ENCODE results near the gene HRH3. TPM values are rescaled to one million over a fixed set of nuclear protein-coding genes. Genes with fewer than 3 reads are reported as not detected.

The HRH3 gene
- total and polyA plus RNA-seq, 5 donors from 2014 or later, result not detected

DNA sequence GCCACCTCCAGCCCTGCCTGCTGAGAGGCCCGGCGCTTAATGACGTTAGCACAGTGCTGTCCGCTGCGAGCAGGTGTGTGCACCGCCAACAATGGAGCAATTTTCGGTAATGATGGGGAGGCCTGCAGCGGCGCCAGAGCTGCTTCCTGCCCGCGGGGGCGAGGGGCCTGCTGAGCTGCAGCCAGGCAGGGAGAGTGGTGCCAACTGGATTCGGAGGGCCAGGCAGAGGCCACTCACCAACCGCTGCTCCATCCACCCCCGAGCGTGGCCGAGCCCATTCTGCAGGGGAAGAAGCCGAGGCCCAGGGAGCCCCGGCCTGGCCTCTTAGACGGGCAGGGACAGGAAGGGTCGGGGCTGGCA, 9.6 kb downstream of the HRH3 start:
- H3K36me3 Mint-ChIP-seq, result no peaks in the 10 kb centered on the region
- H3K27ac Mint-ChIP-seq, result no peak overlapping the region
- H3K27me3 ChIP-seq (ENCODE audit: control insufficient read depth, insufficient read depth, low read length), result no peaks in the 10 kb centered on the region
- H3K4me3 ChIP-seq (ENCODE audit: low read depth, low read length), result no peak overlapping the region
- H3K27ac ChIP-seq (ENCODE audit: insufficient read depth, low read length, poor library complexity, severe bottlenecking), result no peak overlapping the region
- no peaks in the 10 kb centered on the region for H3K9me3 ChIP-seq (ENCODE audit: control insufficient read depth in 2 of 2, low read length in 2 of 2)
- H3K4me1 Mint-ChIP-seq, result peaks cover 0 to 2% (median 0%) of the 10 kb centered on the region in 4 donors
- no peaks in the 10 kb centered on the region for H3K4me1 ChIP-seq (ENCODE audit: control insufficient read depth, insufficient read depth, low read length, poor library complexity, severe bottlenecking)
- peaks cover 17% of the 10 kb centered on the region for H3K27me3 Mint-ChIP-seq
- DNase-seq (no peak), ATAC-seq (ENCODE audit: low read depth in 2 of 2) (no peak)
- no peaks in the 10 kb centered on the region for H3K9me3 Mint-ChIP-seq
- no peaks in the 10 kb centered on the region for H3K36me3 ChIP-seq (ENCODE audit: control insufficient read depth, insufficient read depth, low read length)
- no peak overlapping the region for H3K4me3 Mint-ChIP-seq

DNA sequence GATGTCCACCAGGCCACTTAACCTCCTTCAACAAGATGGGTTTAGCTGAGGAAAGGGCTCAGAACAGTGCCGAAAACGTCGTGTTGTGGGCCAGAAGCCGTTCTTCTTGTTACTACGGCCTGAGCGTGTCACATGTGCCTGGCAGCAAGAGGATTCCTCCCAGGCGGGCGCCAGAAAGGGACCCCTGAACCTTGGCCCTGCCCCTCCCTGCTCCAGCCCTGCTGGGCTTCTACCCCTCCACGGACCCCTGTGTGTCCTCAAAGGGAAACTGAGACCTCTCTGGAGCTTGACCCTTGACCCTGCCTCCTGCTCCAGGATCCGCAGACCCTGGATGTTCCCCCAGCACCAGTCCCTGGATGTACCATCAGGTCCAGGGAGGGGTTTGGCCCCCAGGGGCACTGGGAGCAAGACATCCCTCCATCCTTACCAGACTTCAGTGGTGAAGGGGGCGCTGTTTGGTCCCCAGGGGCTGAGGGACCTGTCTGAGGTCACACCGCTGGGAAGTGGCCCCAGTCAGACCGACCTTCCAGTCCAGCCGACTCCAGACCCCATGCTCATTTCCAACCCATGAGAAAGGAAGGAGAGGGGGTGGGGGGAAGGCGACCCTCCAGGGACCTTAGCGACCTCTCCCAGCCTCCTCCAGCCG, 10.1 kb downstream of the HRH3 start:
- H3K9me3 Mint-ChIP-seq, result no peaks in the 10 kb centered on the region
- no peak overlapping the region for H3K4me3 Mint-ChIP-seq
- Histone ChIP-seq H3K9me3 (ENCODE audit: control insufficient read depth in 2 of 2, low read length in 2 of 2) (no peaks in the 10 kb centered on the region), H3K4me1 (ENCODE audit: control insufficient read depth, insufficient read depth, low read length, poor library complexity, severe bottlenecking) (no peaks in the 10 kb centered on the region), H3K27me3 (ENCODE audit: control insufficient read depth, insufficient read depth, low read length) (no peaks in the 10 kb centered on the region), H3K27ac (ENCODE audit: insufficient read depth, low read length, poor library complexity, severe bottlenecking) (no peak overlapping the region), H3K4me3 (ENCODE audit: low read depth, low read length) (no peak overlapping the region), H3K36me3 (ENCODE audit: control insufficient read depth, insufficient read depth, low read length) (no peaks in the 10 kb centered on the region)
- H3K27me3 Mint-ChIP-seq, result peaks cover 12% of the 10 kb centered on the region
- no peak overlapping the region for H3K27ac Mint-ChIP-seq
- no peaks in the 10 kb centered on the region for H3K4me1 Mint-ChIP-seq
- H3K36me3 Mint-ChIP-seq, result no peaks in the 10 kb centered on the region
- no peak for DNase-seq
- no peak for ATAC-seq (ENCODE audit: low read depth in 2 of 2)

DNA sequence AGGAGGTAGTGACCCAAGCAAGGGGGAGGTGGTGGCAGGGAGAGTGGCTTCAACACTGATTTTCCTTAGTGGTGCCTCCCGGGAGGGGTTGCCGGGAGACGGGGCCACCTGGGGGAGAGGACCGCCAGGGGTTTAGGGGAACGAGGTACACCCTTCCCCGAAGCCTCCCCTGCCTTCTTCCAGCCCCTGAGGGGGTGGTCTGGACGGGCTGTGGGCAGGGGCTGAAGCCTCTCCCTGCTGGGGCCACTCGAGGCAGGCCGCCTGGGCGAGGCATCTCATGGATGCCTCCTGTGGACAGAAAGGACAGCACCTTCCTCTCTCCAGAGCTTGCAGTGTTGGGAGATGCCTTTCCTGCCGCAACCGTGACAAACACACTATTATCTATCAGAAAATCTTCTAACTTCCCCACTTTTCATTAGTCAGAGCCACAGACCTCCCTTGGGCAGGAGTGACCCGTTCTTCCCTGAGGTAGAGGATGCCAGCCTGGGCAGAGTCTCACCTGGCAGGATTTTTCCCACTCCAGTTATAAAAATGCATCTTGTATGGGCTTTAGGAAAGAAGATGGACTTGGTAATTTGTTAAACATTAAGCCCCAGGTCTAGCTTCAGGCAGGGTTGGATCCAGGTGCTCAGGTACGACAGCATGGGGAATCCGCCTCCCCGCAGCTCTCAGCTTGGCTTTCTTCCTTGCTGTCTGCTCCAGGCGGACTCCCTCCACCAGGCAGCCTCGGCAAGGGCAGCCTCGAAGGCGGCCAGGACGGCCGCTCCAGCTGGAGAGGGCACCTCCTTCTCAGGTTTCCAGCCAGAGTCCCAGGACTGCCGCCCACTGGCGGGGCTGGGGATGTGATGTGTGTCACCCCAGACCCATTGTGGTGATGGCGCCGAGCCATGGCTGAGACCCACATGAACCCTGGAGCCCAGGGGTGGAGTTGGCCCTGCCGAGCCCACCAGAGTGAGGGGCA, 11.0 kb downstream of the HRH3 start:
- Histone ChIP-seq H3K4me1 (ENCODE audit: control insufficient read depth, insufficient read depth, low read length, poor library complexity, severe bottlenecking) (no peaks in the 10 kb centered on the region), H3K4me3 (ENCODE audit: low read depth, low read length) (no peak overlapping the region), H3K27ac (ENCODE audit: insufficient read depth, low read length, poor library complexity, severe bottlenecking) (no peak overlapping the region), H3K9me3 (ENCODE audit: control insufficient read depth in 2 of 2, low read length in 2 of 2) (no peaks in the 10 kb centered on the region), H3K27me3 (ENCODE audit: control insufficient read depth, insufficient read depth, low read length) (no peaks in the 10 kb centered on the region), H3K36me3 (ENCODE audit: control insufficient read depth, insufficient read depth, low read length) (no peaks in the 10 kb centered on the region)
- no peak overlapping the region for H3K27ac Mint-ChIP-seq
- H3K4me1 Mint-ChIP-seq, result no peaks in the 10 kb centered on the region
- peaks cover 4% of the 10 kb centered on the region for H3K27me3 Mint-ChIP-seq
- H3K4me3 Mint-ChIP-seq, result no peak overlapping the region
- ATAC-seq (ENCODE audit: low read depth in 2 of 2), result no peak
- H3K36me3 Mint-ChIP-seq, result no peaks in the 10 kb centered on the region
- H3K9me3 Mint-ChIP-seq, result no peaks in the 10 kb centered on the region
- no peak for DNase-seq

DNA sequence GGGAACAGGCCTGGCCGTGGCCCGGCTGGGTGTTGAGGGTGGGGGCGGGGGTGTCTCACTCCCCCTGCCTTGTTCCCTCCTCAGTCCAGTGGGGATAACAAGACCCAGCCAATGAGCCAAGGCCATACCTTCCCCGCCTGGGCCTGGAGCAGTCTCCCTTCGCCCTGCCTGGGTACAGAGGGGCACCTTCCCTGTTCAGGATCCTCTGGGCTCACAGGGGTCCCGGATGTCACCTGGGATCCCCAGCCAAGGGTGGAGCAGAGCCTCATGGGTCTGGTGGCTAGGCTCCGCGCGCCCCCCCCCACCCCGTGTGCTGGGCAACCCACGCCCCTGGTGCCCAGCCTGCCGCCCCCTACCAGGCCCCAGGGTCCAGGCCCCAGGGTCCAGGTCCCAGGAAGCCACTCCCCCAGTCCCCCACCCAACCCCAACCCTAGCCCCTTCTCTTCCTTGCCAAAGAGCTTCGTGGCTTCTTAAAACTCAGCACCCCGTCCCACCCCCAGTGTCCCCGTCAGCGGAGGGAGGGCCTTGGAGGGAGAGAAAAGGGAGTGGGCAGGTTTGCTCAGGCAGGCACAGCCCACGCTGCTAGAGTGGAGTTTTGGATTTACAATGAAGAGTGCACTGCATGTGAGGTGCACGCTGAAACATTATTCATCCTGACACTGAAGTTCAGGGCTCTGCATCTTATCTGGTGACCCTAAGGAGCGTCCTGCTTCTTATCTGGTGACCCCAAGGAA, 11.8 kb downstream of the HRH3 start:
- H3K4me1 Mint-ChIP-seq, result peaks cover 0 to 2% (median 0%) of the 10 kb centered on the region in 4 donors
- no peak overlapping the region for H3K27ac Mint-ChIP-seq
- Histone ChIP-seq H3K27ac (ENCODE audit: insufficient read depth, low read length, poor library complexity, severe bottlenecking) (no peak overlapping the region), H3K4me1 (ENCODE audit: control insufficient read depth, insufficient read depth, low read length, poor library complexity, severe bottlenecking) (no peaks in the 10 kb centered on the region), H3K27me3 (ENCODE audit: control insufficient read depth, insufficient read depth, low read length) (no peaks in the 10 kb centered on the region), H3K4me3 (ENCODE audit: low read depth, low read length) (no peak overlapping the region), H3K36me3 (ENCODE audit: control insufficient read depth, insufficient read depth, low read length) (peaks cover 3% of the 10 kb centered on the region), H3K9me3 (ENCODE audit: control insufficient read depth in 2 of 2, low read length in 2 of 2) (no peaks in the 10 kb centered on the region)
- no peak overlapping the region for H3K4me3 Mint-ChIP-seq
- peaks cover 4% of the 10 kb centered on the region for H3K27me3 Mint-ChIP-seq
- ATAC-seq (ENCODE audit: low read depth in 2 of 2), result no peak
- DNase-seq, result no peak
- no peaks in the 10 kb centered on the region for H3K9me3 Mint-ChIP-seq
- peaks cover 5% of the 10 kb centered on the region for H3K36me3 Mint-ChIP-seq

DNA sequence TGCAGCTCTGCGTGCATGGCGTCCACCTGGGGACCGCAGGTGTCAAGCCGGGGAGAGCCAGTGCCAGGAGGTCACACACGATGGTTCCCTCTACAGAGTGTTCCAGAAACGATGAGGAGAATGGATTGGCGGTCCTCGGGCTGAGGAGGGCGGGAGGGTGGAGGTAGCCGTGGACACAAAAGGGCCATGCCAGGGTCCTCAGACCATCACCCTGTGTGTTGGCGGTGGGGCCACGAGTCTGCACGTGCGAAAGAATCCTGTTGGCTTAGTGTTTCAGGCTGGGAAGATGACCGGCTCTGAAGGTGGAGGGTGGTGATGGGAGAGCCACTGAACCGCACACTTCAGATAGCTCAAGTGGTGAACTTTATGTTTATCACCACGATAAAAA, 13.7 kb downstream of the HRH3 start:
- Mint-ChIP-seq H3K27me3 (no peaks in the 10 kb centered on the region), H3K4me3 (no peak overlapping the region), H3K36me3 (peaks cover 8% of the 10 kb centered on the region), H3K9me3 (no peaks in the 10 kb centered on the region), H3K4me1 (peaks cover 0 to 4% (median 0%) of the 10 kb centered on the region in 4 donors), H3K27ac (no peak overlapping the region)
- Histone ChIP-seq H3K27me3 (ENCODE audit: control insufficient read depth, insufficient read depth, low read length) (no peaks in the 10 kb centered on the region), H3K9me3 (ENCODE audit: control insufficient read depth in 2 of 2, low read length in 2 of 2) (no peaks in the 10 kb centered on the region), H3K36me3 (ENCODE audit: control insufficient read depth, insufficient read depth, low read length) (peaks cover 11% of the 10 kb centered on the region), H3K4me3 (ENCODE audit: low read depth, low read length) (no peak overlapping the region), H3K4me1 (ENCODE audit: control insufficient read depth, insufficient read depth, low read length, poor library complexity, severe bottlenecking) (no peaks in the 10 kb centered on the region), H3K27ac (ENCODE audit: insufficient read depth, low read length, poor library complexity, severe bottlenecking) (no peak overlapping the region)
- DNase-seq (no peak), ATAC-seq (ENCODE audit: low read depth in 2 of 2) (no peak)

DNA sequence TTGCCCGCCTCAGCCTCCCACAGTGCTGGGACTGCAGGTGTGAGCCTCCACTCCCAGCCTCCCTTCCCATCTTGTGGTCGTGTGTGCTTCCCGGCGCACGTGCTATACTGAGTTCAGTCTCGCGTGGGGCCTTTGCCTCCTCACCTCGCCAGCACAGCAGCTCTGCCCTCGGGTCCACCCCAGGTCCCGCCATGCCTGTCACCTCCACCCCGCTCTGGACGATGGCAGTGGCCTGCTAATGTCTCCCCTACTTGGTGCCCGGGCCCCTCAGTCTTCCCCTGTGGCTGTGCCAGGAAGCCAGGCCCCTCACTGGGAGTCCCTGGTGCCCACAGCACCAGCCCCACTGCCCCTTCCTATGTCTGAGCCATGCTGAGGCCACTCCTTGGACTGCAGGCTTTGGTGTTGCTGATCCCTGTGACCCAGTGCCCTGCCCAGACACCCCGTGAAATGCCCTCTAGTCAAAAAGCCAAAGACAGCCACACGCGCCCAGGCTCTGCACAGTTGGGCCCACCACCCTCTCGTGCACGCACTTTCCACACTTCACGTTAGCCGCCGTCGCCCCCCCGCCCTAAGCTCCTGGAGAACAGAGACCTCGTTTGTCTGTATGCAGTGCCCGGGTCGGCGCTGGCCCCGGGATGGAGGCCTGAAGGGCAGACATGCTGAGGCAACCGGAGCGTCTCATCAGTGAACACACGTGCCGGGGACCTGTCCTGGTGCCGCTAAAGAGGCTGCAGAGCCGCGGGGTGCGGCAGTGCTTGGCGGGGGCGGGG, 14.3 kb downstream of the HRH3 start:
- Histone ChIP-seq H3K27me3 (ENCODE audit: control insufficient read depth, insufficient read depth, low read length) (no peaks in the 10 kb centered on the region), H3K27ac (ENCODE audit: insufficient read depth, low read length, poor library complexity, severe bottlenecking) (no peak overlapping the region), H3K36me3 (ENCODE audit: control insufficient read depth, insufficient read depth, low read length) (peaks cover 16% of the 10 kb centered on the region), H3K4me1 (ENCODE audit: control insufficient read depth, insufficient read depth, low read length, poor library complexity, severe bottlenecking) (no peaks in the 10 kb centered on the region), H3K4me3 (ENCODE audit: low read depth, low read length) (no peak overlapping the region), H3K9me3 (ENCODE audit: control insufficient read depth in 2 of 2, low read length in 2 of 2) (no peaks in the 10 kb centered on the region)
- no peak for ATAC-seq (ENCODE audit: low read depth in 2 of 2)
- Mint-ChIP-seq H3K36me3 (peaks cover 8% of the 10 kb centered on the region), H3K9me3 (no peaks in the 10 kb centered on the region), H3K4me3 (no peak overlapping the region), H3K27ac (no peak overlapping the region), H3K4me1 (peaks cover 0 to 4% (median 0%) of the 10 kb centered on the region in 4 donors), H3K27me3 (no peaks in the 10 kb centered on the region)
- no peak for DNase-seq

DNA sequence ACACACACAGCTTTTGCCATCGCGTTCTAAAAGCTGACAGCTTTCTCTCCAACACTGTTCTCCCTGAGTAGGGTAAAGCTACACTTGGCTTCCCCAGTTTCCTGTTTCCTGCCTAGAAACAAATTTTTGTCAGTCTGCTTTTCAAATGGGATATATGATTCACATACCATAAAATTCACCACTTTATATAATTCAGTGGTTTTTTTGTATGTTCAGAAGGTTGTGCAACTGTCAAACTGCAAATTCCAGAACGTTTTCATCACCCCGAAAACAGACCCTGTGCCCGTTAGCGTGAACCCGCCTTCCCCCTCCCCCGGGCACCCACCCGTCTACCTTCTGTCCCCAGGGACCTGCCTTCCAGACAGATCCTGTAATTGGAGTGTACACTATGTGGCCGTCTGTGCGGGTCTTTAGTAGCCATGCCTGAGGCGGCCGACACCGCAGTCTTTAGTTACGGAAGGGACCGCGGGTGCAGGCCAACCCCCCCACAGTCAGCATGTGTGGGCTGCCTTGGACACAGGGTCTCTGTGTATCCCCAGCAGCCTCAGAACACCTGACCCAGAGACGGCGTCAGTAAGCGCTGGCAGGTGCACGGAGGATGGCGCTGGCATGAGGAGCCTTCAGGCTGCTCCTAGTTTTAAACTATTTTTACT, 16.6 kb downstream of the HRH3 start:
- no peaks in the 10 kb centered on the region for H3K9me3 Mint-ChIP-seq
- peaks cover 32% of the 10 kb centered on the region for H3K36me3 ChIP-seq (ENCODE audit: control insufficient read depth, insufficient read depth, low read length)
- ATAC-seq (ENCODE audit: low read depth in 2 of 2), result no peak
- H3K4me1 Mint-ChIP-seq, result peaks cover 0 to 4% (median 0%) of the 10 kb centered on the region in 4 donors
- H3K27ac ChIP-seq (ENCODE audit: insufficient read depth, low read length, poor library complexity, severe bottlenecking), result no peak overlapping the region
- no peak overlapping the region for H3K4me3 Mint-ChIP-seq
- peaks cover 18% of the 10 kb centered on the region for H3K36me3 Mint-ChIP-seq
- no peaks in the 10 kb centered on the region for H3K4me1 ChIP-seq (ENCODE audit: control insufficient read depth, insufficient read depth, low read length, poor library complexity, severe bottlenecking)
- H3K27me3 ChIP-seq (ENCODE audit: control insufficient read depth, insufficient read depth, low read length), result no peaks in the 10 kb centered on the region
- DNase-seq, result no peak
- H3K27ac Mint-ChIP-seq, result peak overlapping the region in 1 of 3 donors; percentile 55
- no peaks in the 10 kb centered on the region for H3K9me3 ChIP-seq (ENCODE audit: control insufficient read depth in 2 of 2, low read length in 2 of 2)
- no peak overlapping the region for H3K4me3 ChIP-seq (ENCODE audit: low read depth, low read length)
- H3K27me3 Mint-ChIP-seq, result no peaks in the 10 kb centered on the region

All from CD4-positive, CD25-positive, alpha-beta regulatory T cell (primary cell).